ENCODE results near the gene MARK3.

MARK3 gene

GRCh38 chr14:103436533-103436932, 51.3 kb downstream of the MARK3 start:
- peaks cover 18% of the 10 kb centered on the region for H3K36me3 ChIP-seq
- H3K9me3 ChIP-seq = no peaks in the 10 kb centered on the region
- TF ChIP-seq CTCF (IDR thresholded peaks at IDR 0.05) = no peak
- H3K4me1 ChIP-seq (ENCODE audit: control insufficient read depth in 1 of 2, insufficient read depth in 1 of 2, low read depth in 1 of 2, low read length in 1 of 2) = peaks cover 0 to 3% of the 10 kb centered on the region in 2 experiments
- no peak overlapping the region for H3K4me3 ChIP-seq (ENCODE audit: low read depth in 1 of 2, low read length in 1 of 2)
- no peaks in the 10 kb centered on the region for H3K27me3 ChIP-seq
- no peak overlapping the region for H3K27ac ChIP-seq

GRCh38 chr14:103442288-103442687, 57.1 kb downstream of the MARK3 start:
- Histone ChIP-seq H3K4me3 (ENCODE audit: low read depth in 1 of 2, low read length in 1 of 2) (no peak overlapping the region), H3K36me3 (peaks cover 12% of the 10 kb centered on the region), H3K9me3 (no peaks in the 10 kb centered on the region), H3K4me1 (ENCODE audit: control insufficient read depth in 1 of 2, insufficient read depth in 1 of 2, low read depth in 1 of 2, low read length in 1 of 2) (peaks cover 0 to 3% of the 10 kb centered on the region in 2 experiments), H3K27me3 (no peaks in the 10 kb centered on the region), H3K27ac (no peak overlapping the region)
- TF ChIP-seq CTCF (IDR thresholded peaks at IDR 0.05) = no peak

GRCh38 chr14:103443111-103443510, 57.9 kb downstream of the MARK3 start:
- Histone ChIP-seq H3K27me3 (no peaks in the 10 kb centered on the region), H3K36me3 (peaks cover 12% of the 10 kb centered on the region), H3K4me1 (ENCODE audit: control insufficient read depth in 1 of 2, insufficient read depth in 1 of 2, low read depth in 1 of 2, low read length in 1 of 2) (peaks cover 0 to 3% of the 10 kb centered on the region in 2 experiments), H3K9me3 (no peaks in the 10 kb centered on the region), H3K4me3 (ENCODE audit: low read depth in 1 of 2, low read length in 1 of 2) (no peak overlapping the region), H3K27ac (peak overlapping the region; percentile 26)
- TF ChIP-seq CTCF (IDR thresholded peaks at IDR 0.05) = no peak

- no peak overlapping the region for H3K4me3 ChIP-seq (ENCODE audit: low read depth in 1 of 2, low read length in 1 of 2)
- no peaks in the 10 kb centered on the region for H3K27me3 ChIP-seq
- H3K9me3 ChIP-seq = no peaks in the 10 kb centered on the region
- H3K27ac ChIP-seq = no peak overlapping the region
- peaks cover 0 to 3% of the 10 kb centered on the region in 2 experiments for H3K4me1 ChIP-seq (ENCODE audit: control insufficient read depth in 1 of 2, insufficient read depth in 1 of 2, low read depth in 1 of 2, low read length in 1 of 2)
- TF ChIP-seq CTCF (IDR thresholded peaks at IDR 0.05) = no peak
- peaks cover under 1% of the 10 kb centered on the region for H3K36me3 ChIP-seq
Observed at GRCh38 chr14:103444837-103445524, 59.8 kb downstream of the MARK3 start.

GRCh38 chr14:103445806-103446205, 60.6 kb downstream of the MARK3 start:
- Histone ChIP-seq H3K36me3 (no peaks in the 10 kb centered on the region), H3K27ac (peak overlapping the region; percentile 10), H3K4me1 (ENCODE audit: control insufficient read depth in 1 of 2, insufficient read depth in 1 of 2, low read depth in 1 of 2, low read length in 1 of 2) (no peaks in the 10 kb centered on the region), H3K4me3 (ENCODE audit: low read depth in 1 of 2, low read length in 1 of 2) (no peak overlapping the region), H3K27me3 (no peaks in the 10 kb centered on the region), H3K9me3 (no peaks in the 10 kb centered on the region)
- TF ChIP-seq CTCF (IDR thresholded peaks at IDR 0.05) = no peak

Data from neutrophil (primary cell).